ENCODE data around the gene PLCG1.

- TF ChIP-seq CTCF (IDR thresholded peaks at IDR 0.05) (no peak), EP300 (IDR thresholded peaks at IDR 0.05) (no peak)
Measured at GRCh38 chr20:41174782-41175181, 37.4 kb downstream of the PLCG1 start.

Data from upper lobe of left lung (tissue), 4 donors.